ENCODE measurements around the gene SLAMF9. TPM values are rescaled to one million over a fixed set of nuclear protein-coding genes. Genes with fewer than 3 reads are reported as not detected.

SLAMF9 gene
- polyA plus RNA-seq, 6 donors from 2014 or later = not detected

DNA sequence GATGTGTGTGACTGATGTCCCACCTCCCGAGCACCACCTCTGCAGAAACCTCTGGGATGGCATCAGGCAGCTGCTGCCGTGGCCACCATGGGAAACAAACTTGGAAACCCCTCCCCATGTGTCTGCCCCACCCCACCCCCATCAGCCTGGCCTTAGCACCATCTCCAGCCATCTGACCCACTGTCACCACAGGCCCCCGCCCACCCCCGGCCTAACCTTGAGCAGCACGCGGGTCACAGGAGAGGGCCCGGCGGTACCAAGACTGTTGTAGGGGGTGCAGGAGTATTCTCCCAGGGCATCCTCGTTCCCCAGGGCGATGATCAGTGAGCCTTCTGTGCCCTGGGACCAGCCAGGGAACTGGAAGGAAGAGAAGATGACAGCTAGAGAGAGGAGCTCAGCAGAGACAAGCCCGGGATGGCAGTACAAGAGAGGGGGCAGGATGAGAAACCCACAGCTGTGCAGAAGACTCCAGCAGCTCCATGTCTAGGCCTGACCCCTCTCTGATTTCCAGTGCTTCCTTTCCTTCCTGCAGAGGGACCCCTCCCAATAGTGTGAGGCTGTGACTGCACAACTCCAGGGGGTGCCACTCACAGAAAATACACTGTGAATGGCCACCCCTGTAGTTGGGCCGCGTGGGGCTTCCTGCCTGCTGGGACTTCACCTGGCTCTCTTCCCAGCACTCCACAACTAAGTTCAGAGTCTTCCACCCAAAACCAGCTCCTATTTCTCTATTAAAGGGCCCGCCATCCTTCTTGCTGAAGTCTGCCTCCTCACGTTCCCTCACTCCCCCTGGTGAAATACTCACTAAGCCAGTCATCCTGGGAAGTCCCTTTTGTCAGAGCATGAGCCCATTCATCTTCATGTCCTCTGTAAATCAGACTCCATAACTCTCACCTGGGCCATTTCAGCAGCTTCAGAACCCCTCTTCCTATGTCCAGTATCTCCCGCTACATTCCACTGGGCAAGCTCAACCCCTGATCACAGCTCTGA, 21.4 kb downstream of the SLAMF9 start:
- Mint-ChIP-seq H3K4me1 (peaks cover 32 to 38% (median 33%) of the 10 kb centered on the region in 3 donors), H3K36me3 (peaks cover 0 to 6% of the 10 kb centered on the region in 2 donors), H3K9me3 (no peaks in the 10 kb centered on the region), H3K27me3 (peaks cover 0 to 23% (median 14%) of the 10 kb centered on the region in 3 donors), H3K27ac (no peak overlapping the region), H3K4me3 (peak overlapping the region in 2 of 8 donors; percentile 39 to 47)
- DNase-seq (no peak), ATAC-seq (ENCODE audit: low read depth in 2 of 2) (no peak)

DNA sequence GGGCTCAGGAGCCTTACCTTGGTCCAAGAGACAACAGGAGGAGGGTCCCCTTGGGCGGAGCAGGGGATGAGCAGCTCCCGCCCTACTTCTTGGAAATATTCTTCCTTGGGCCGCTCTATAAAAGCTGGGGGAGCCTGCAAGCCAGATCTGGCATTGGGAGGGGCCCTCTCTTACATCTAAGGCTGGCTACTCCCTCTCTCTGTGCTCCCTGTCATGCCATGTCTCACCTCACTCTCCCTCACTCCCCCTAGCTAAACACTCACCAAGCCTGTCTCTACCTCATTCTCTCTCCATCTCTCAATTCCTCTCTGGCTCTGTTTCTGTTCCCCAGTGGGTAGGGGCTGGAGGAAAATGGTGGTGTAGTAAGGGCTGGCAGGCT, 22.3 kb downstream of the SLAMF9 start:
- peaks cover 0 to 29% (median 14%) of the 10 kb centered on the region in 3 donors for H3K27me3 Mint-ChIP-seq
- no peaks in the 10 kb centered on the region for H3K9me3 Mint-ChIP-seq
- no peak overlapping the region for H3K27ac Mint-ChIP-seq
- peak overlapping the region in 1 of 8 donors; percentile 47 for H3K4me3 Mint-ChIP-seq
- DNase-seq (no peak), ATAC-seq (ENCODE audit: low read depth in 2 of 2) (no peak)
- peaks cover 29 to 34% (median 31%) of the 10 kb centered on the region in 3 donors for H3K4me1 Mint-ChIP-seq
- H3K36me3 Mint-ChIP-seq = peaks cover 0 to 6% of the 10 kb centered on the region in 2 donors

DNA sequence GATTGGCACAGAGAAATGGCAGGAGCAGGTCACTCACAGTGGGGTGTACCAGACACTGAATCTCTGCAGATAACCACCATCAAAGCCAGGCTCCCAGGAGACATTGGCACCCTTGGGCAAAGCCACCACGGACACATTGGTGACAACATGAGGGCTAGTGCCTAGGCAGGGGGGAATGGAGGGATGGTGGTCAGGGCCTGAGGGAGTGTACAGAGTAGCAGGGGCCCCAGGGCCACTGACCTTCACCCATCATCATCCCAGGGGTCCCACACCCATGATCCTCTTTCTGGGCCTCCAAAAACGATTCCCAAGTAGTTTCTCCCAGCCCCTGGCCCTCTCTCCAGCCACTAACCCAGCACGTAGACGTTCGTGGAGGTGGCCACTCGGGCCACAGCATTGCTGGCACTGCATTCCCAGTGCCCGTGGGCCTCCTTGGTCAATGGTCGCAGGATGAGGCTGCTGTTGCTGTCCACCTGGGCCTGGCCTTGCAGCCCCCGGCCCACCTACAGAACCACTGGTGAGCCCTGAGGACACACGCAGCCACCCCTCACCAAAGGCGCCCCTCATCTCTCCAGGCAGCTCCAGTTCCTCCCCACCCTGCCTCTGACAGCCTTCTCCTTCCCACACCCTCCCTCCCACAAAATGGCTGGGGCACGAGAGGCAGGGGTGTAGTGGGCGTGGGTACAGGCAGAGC, 22.8 kb downstream of the SLAMF9 start:
- Mint-ChIP-seq H3K4me1 (peaks cover 30 to 34% (median 31%) of the 10 kb centered on the region in 3 donors), H3K9me3 (no peaks in the 10 kb centered on the region), H3K27ac (peak overlapping the region in 2 of 6 donors; percentile 21 to 75), H3K36me3 (peaks cover 0 to 6% of the 10 kb centered on the region in 2 donors), H3K27me3 (peaks cover 0 to 29% (median 14%) of the 10 kb centered on the region in 3 donors), H3K4me3 (no peak overlapping the region)
- ATAC-seq (ENCODE audit: low read depth in 2 of 2) (no peak), DNase-seq (no peak)

DNA sequence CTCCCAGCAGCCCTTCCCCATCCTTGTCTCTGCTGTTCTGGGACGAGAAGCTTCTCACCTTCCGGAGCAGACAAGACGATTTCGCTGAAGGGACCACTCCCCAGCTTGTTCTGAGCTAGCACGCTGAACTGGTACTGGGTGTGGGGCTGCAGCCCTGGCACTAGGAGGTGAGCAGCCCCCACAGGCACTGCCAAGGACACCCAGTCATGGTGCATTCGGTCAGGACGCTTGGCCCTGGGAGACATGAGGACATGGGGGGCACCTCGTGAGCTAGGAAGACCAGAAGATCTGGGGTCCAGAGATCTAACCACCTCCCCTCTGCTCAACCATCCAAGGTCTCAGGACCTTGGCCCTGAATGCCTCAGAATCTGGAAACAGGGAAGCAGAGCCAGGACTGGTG, 23.4 kb downstream of the SLAMF9 start:
- Mint-ChIP-seq H3K4me1 (peaks cover 28 to 34% (median 31%) of the 10 kb centered on the region in 3 donors), H3K27ac (peak overlapping the region in 2 of 6 donors; percentile 49 to 75), H3K36me3 (peaks cover 0 to 7% of the 10 kb centered on the region in 2 donors), H3K27me3 (peaks cover 0 to 29% (median 14%) of the 10 kb centered on the region in 3 donors), H3K4me3 (no peak overlapping the region), H3K9me3 (no peaks in the 10 kb centered on the region)
- no peak for DNase-seq
- no peak for ATAC-seq (ENCODE audit: low read depth in 2 of 2)

DNA sequence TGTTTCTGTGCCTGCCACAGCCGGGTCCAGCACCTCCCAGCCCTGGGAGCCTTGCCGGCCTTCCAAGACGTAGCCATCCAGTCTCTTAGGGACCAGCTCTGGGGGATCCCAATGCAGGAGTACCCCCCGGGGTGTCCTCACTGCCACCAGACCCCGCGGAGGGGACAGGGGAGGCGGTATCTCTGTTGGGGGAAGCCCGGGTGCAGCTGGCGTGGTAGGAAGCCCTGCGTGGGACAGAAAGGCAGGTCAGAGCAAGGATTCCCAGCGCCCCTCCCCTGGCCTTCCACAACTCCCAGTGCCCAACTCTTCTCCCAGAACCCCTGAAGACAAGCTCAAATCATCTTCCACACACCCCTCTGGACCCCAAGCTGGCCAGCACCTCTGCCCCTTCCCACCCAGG, 23.8 kb downstream of the SLAMF9 start:
- Mint-ChIP-seq H3K36me3 (peaks cover 0 to 11% of the 10 kb centered on the region in 2 donors), H3K9me3 (no peaks in the 10 kb centered on the region), H3K27me3 (peaks cover 0 to 29% (median 14%) of the 10 kb centered on the region in 3 donors), H3K4me1 (peaks cover 28 to 34% (median 29%) of the 10 kb centered on the region in 3 donors), H3K4me3 (no peak overlapping the region), H3K27ac (peak overlapping the region in 1 of 6 donors; percentile 75)
- DNase-seq (no peak), ATAC-seq (ENCODE audit: low read depth in 2 of 2) (no peak)

DNA sequence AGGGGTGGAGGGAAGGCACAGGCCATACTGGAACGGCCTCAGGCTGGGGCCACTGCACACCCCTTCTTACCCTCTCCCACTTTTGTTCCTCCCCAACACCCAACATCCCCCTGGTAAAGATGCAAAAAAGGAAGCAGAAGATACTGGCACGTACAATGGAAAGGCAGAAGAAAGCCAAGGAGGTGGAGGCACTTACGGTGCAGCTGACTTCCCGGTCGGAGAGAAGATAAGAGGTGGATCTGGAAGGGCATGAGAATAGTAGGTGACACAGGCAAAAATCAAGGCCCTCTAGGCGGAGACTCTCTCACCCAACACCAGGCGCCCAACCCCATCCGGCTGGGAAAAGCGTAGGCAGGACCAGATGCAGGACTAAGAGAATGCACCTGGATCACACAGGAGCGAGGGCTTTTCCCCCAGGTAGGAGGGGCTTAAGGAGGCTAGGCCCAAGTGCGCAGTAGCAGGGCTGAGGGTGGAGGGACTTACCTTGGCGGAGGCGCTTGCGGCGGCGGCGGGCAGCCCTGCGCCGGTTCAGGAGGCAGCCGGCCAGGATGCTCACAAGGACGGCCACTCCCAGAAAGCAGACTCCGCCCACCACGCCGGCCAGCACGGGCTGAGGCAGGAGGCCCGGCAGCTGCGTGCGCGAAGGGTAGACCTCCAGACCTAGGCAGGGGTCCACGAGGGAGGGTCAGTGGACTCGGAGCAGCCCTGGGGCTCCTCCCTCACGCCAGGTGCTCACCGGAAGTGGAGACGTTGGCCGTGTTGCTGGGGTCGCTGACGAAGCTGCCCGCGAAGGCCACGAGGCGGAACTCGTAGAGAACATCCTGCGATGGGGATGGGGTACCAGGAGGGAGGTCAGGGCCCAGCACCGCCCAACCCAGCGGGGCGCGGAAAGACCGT, 24.6 kb downstream of the SLAMF9 start:
- no peak for ATAC-seq (ENCODE audit: low read depth in 2 of 2)
- Mint-ChIP-seq H3K9me3 (no peaks in the 10 kb centered on the region), H3K4me3 (peak overlapping the region in 1 of 8 donors; percentile 4), H3K36me3 (peaks cover under 1 to 14% of the 10 kb centered on the region in 2 donors), H3K27ac (peak overlapping the region in 1 of 6 donors; percentile 100), H3K27me3 (peaks cover 0 to 29% (median 14%) of the 10 kb centered on the region in 3 donors), H3K4me1 (peaks cover 24 to 37% (median 29%) of the 10 kb centered on the region in 3 donors)
- no peak for DNase-seq

DNA sequence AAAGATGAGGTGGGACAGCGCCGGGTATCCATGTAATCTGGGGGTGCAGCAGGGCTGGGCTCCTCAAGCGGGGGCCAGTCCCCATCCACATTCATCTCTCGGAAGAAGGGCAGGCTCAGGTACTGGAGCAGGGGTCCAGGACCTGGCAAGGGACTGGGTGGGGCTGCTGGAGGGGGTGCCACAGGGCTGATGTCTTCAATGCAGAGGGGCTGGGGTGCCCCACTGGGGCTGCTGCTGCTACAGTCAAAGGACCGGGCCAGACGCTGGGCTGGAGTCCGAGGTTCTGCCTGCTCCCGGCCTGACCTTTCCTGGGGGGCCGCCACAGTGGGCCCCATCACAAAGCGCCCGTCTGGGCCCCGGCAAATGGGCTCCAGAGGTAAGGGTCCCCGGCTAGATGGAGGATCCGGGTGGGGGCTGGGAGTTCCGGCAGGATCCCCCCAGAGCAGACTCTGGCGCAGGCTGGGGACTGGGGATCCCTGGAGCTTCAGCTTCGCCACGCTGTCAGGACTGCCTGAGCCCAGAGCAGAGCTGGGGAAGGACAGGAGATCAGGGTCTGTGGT, 25.5 kb downstream of the SLAMF9 start:
- no peak overlapping the region for H3K4me3 Mint-ChIP-seq
- H3K9me3 Mint-ChIP-seq = peaks cover 0 to 3% (median 2%) of the 10 kb centered on the region in 7 donors
- peak overlapping the region in 2 of 6 donors; percentile 26 to 100 for H3K27ac Mint-ChIP-seq
- DNase-seq = no peak
- H3K4me1 Mint-ChIP-seq = peaks cover 25 to 41% (median 38%) of the 10 kb centered on the region in 3 donors
- H3K36me3 Mint-ChIP-seq = peaks cover 9 to 20% of the 10 kb centered on the region in 2 donors
- ATAC-seq (ENCODE audit: low read depth in 2 of 2) = no peak
- H3K27me3 Mint-ChIP-seq = peaks cover 0 to 29% (median 14%) of the 10 kb centered on the region in 3 donors

DNA sequence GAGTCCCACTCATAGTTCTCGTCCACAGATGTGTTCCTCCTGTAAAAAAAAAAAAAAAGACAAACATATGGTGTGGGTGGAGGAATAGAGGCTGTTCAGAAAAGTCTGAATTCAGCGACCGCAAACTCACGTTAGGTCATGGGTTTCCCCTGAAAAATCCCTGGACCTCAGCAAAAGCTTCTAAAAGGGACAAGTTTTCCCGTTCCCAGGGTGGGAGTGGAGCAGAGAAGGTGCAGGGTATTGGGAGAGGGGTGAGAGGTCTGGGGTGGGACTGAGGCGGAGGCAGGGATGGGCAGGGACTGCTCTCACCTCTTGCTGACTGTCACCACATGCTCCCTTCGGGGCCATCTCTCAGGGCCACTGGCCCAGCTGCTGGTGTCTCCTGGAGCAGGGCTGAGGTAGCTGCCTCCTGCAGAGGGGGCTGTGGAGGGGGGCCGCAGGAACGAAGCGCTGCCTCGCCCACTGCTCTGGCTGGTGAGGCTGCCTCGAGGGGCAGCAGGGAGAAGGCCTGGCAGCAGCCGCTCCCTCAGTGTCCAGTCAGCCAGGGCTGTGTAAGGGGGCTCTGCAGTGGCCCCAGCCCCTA, 26.1 kb downstream of the SLAMF9 start:
- Mint-ChIP-seq H3K27me3 (peaks cover 0 to 30% (median 14%) of the 10 kb centered on the region in 3 donors), H3K27ac (peak overlapping the region in 1 of 6 donors; percentile 100), H3K4me1 (peaks cover 30 to 47% (median 44%) of the 10 kb centered on the region in 3 donors), H3K4me3 (peak overlapping the region in 1 of 8 donors; percentile 96), H3K36me3 (peaks cover 9 to 23% of the 10 kb centered on the region in 2 donors), H3K9me3 (peaks cover 0 to 3% (median 2%) of the 10 kb centered on the region in 7 donors)
- DNase-seq (no peak), ATAC-seq (ENCODE audit: low read depth in 2 of 2) (no peak)

DNA sequence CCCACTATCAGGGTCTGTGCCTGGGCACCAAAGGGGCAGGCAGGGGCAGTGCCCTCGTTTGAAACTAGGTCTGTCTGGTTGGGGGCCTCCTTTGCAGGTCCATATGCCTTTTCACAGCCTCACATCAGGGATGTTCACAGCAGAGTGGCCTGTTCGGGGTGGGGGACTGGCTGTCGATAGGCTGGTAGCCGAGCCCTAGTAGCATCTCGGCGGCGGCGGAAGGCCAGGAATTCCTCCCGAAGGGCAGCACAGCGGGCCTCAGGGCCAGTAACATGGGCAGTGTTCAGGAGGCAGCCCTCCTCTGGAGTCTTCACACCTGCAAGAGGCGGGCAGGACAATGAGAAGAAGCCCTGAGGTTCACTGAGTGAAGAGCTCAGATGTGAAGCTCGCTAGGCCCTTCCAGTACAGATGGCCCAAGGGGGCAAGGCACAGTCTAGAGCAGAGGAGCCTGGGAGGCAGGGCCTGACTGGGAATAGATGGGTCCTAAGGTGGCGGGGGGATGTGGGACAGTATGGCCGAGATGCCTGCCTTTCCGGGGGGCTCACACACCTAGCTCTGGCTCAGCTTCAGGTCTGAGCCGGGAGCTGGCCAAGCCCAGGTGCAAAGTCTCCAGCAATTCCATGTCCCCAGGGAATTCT, 26.7 kb downstream of the SLAMF9 start:
- Mint-ChIP-seq H3K27ac (peak overlapping the region in 2 of 6 donors; percentile 51 to 100), H3K9me3 (peaks cover 0 to 3% (median 2%) of the 10 kb centered on the region in 7 donors), H3K36me3 (peaks cover 9 to 23% of the 10 kb centered on the region in 2 donors), H3K4me3 (peak overlapping the region in 6 of 8 donors; percentile 34 to 96 (median 60)), H3K4me1 (peaks cover 36 to 53% (median 48%) of the 10 kb centered on the region in 3 donors), H3K27me3 (peaks cover 0 to 30% (median 14%) of the 10 kb centered on the region in 3 donors)
- DNase-seq (no peak), ATAC-seq (ENCODE audit: low read depth in 2 of 2) (no peak)

DNA sequence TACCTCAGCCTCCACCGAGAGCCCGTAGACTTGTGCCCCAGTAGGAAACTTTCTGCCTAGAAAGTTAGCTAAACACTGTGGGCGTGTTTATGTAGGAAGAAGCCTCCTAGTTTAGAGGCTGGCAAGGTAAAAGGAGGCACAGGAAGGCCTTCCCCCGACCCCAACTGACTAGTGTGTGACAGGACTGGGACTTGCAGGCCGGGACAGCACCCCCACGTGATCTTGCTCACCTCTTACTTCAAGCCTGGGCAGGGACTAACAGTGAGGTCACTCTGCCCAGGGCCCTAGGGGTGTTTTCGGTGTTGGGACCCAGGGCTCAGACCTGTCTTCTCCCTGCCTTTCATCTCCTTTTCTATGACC, 28.3 kb downstream of the SLAMF9 start:
- Mint-ChIP-seq H3K4me1 (peaks cover 53 to 70% (median 56%) of the 10 kb centered on the region in 3 donors), H3K4me3 (peak overlapping the region; percentile 92 to 99 (median 96)), H3K27ac (peak overlapping the region; percentile 99 to 100 (median 100)), H3K36me3 (peaks cover 9 to 27% of the 10 kb centered on the region in 2 donors), H3K9me3 (peaks cover 0 to 3% (median 2%) of the 10 kb centered on the region in 7 donors), H3K27me3 (peaks cover 0 to 28% (median 11%) of the 10 kb centered on the region in 3 donors)
- ATAC-seq (ENCODE audit: low read depth in 2 of 2) (no peak), DNase-seq (no peak)
